HEK293 (cell line): Measurements from ENCODE around the gene ENHO.
A peak's percentile ranks its signal among the peaks of the same experiment; 100 is the strongest.

Source experiments
- CTCF ChIA-PET: fragments of 350-600 bp; formaldehyde crosslinking; extraction: SDS; loops from one replicate; lab custom pipeline; 2021; ENCODE audit warnings: antibody characterized with exemption; lab: Yijun Ruan, JAX
- POLR2A ChIA-PET: fragments of 300-600 bp; formaldehyde crosslinking; extraction: SDS; loops from one replicate; lab custom pipeline; 2020; ENCODE audit warnings: antibody characterized with exemption, inconsistent platforms; lab: Yijun Ruan, JAX
- H3K27ac ChIP-seq: fragments of 200-500 bp; sonication (Bioruptor generic); 2 replicates; pipeline ENCODE4 v1.5.1; 2014; ENCODE audit warnings: low read depth, low read length, control low read depth, inconsistent platforms; ENCODE audit errors: extremely low read depth
- H3K36me3 ChIP-seq, 2 experiments: fragments of 200-500 bp in 1 of 2; sonication (Bioruptor generic) in 1 of 2; 1 replicate in 1 of 2; 2 replicates in 1 of 2; pipeline ENCODE4 v1.5.1; 2014 to 2017; ENCODE audit warnings: inconsistent platforms in 2 of 2, low read length in 2 of 2; ENCODE audit not compliant: control insufficient read depth in 2 of 2, insufficient read depth in 1 of 2
- H3K4me1 ChIP-seq: fragments of 200-500 bp; sonication (Bioruptor generic); 2 replicates; pipeline ENCODE4 v1.5.1; 2014; ENCODE audit warnings: mild to moderate bottlenecking, low read length, inconsistent platforms; ENCODE audit not compliant: control insufficient read depth, insufficient read depth
- H3K4me3 ChIP-seq: 2 replicates; pipeline ENCODE4 v1.5.1; 2011; ENCODE audit warnings: low read depth, mild to moderate bottlenecking, control low read depth, low read length, moderate library complexity
- H3K9me3 ChIP-seq: fragments of 200-500 bp; sonication (Bioruptor generic); 2 replicates; pipeline ENCODE4 v1.5.1; 2014; ENCODE audit warnings: low read depth, low read length, inconsistent platforms; ENCODE audit not compliant: control insufficient read depth, insufficient read depth
- GLIS1 ChIP-seq: fragments of 450-650 bp; formaldehyde crosslinking; IDR thresholded peaks from 2 replicates; pipeline ENCODE4 v1.5.1; 2016; ENCODE audit warnings: missing biosample characterization, missing genetic modification characterization
- HIC1 ChIP-seq: fragments of 450-650 bp; formaldehyde crosslinking; IDR thresholded peaks from 2 replicates; pipeline ENCODE4 v1.5.1; 2016; ENCODE audit warnings: missing biosample characterization, missing genetic modification characterization
- KLF16 ChIP-seq: fragments of 450-650 bp; formaldehyde crosslinking; IDR thresholded peaks from 2 replicates; pipeline ENCODE4 v1.5.1; 2017; ENCODE audit warnings: missing biosample characterization, missing genetic modification characterization
- MZF1 ChIP-seq: fragments of 450-650 bp; formaldehyde crosslinking; IDR thresholded peaks from 2 replicates; pipeline ENCODE4 v1.5.1; 2017; ENCODE audit warnings: missing biosample characterization, missing genetic modification characterization, borderline replicate concordance
- PRDM6 ChIP-seq: fragments of 450-650 bp; formaldehyde crosslinking; IDR thresholded peaks from 2 replicates; pipeline ENCODE4 v1.5.1; 2017; ENCODE audit warnings: missing biosample characterization, missing genetic modification characterization
- ZNF18 ChIP-seq: fragments of 450-650 bp; formaldehyde crosslinking; IDR thresholded peaks from 2 replicates; pipeline ENCODE4 v1.5.1; 2016; ENCODE audit warnings: missing biosample characterization, missing genetic modification characterization
- ZNF223 ChIP-seq: fragments of 450-650 bp; formaldehyde crosslinking; IDR thresholded peaks from 2 replicates; pipeline ENCODE4 v1.5.1; 2016; ENCODE audit warnings: missing biosample characterization, missing genetic modification characterization
- ZNF248 ChIP-seq: fragments of 450-650 bp; formaldehyde crosslinking; IDR thresholded peaks from 2 replicates; pipeline ENCODE4 v1.5.1; 2017; ENCODE audit warnings: missing biosample characterization, missing genetic modification characterization
- ZNF341 ChIP-seq: fragments of 450-650 bp; formaldehyde crosslinking; IDR thresholded peaks from 2 replicates; pipeline ENCODE4; 2016; ENCODE audit warnings: low read depth, missing biosample characterization, missing genetic modification characterization
- ZNF391 ChIP-seq: fragments of 450-650 bp; formaldehyde crosslinking; IDR thresholded peaks from 2 replicates; pipeline ENCODE4 v1.5.1; 2016; ENCODE audit warnings: low read depth, missing biosample characterization, missing genetic modification characterization, borderline replicate concordance
- ZNF560 ChIP-seq: fragments of 450-650 bp; formaldehyde crosslinking; IDR thresholded peaks from 2 replicates; pipeline ENCODE4 v1.5.1; 2017; ENCODE audit warnings: missing biosample characterization, missing genetic modification characterization, borderline replicate concordance
- ZNF600 ChIP-seq: fragments of 450-650 bp; formaldehyde crosslinking; IDR thresholded peaks from 2 replicates; pipeline ENCODE4 v1.5.1; 2016; ENCODE audit warnings: missing biosample characterization, missing genetic modification characterization
- ZNF629 ChIP-seq: fragments of 450-650 bp; formaldehyde crosslinking; IDR thresholded peaks from 2 replicates; pipeline ENCODE4 v1.5.1; 2017; ENCODE audit warnings: missing biosample characterization, missing genetic modification characterization
- ZNF654 ChIP-seq: fragments of 450-650 bp; formaldehyde crosslinking; IDR thresholded peaks from 2 replicates; pipeline ENCODE4 v1.5.1; 2016; ENCODE audit warnings: low read depth, missing biosample characterization, missing genetic modification characterization
- ZNF768 ChIP-seq: fragments of 450-650 bp; formaldehyde crosslinking; IDR thresholded peaks from 2 replicates; pipeline ENCODE4 v1.5.1; 2018; ENCODE audit warnings: missing biosample characterization, mild to moderate bottlenecking, missing genetic modification characterization
- ZNF777 ChIP-seq: fragments of 450-650 bp; formaldehyde crosslinking; IDR thresholded peaks from 2 replicates; pipeline ENCODE4 v1.5.1; 2017; ENCODE audit warnings: missing biosample characterization, missing genetic modification characterization, borderline replicate concordance
- TF ChIP-seq, protein P1 (sequence below): fragments of 450-650 bp; formaldehyde crosslinking; IDR thresholded peaks from 2 replicates; pipeline ENCODE4 v1.5.1; 2016; ENCODE audit warnings: missing biosample characterization, missing genetic modification characterization

ENHO gene

DNA sequence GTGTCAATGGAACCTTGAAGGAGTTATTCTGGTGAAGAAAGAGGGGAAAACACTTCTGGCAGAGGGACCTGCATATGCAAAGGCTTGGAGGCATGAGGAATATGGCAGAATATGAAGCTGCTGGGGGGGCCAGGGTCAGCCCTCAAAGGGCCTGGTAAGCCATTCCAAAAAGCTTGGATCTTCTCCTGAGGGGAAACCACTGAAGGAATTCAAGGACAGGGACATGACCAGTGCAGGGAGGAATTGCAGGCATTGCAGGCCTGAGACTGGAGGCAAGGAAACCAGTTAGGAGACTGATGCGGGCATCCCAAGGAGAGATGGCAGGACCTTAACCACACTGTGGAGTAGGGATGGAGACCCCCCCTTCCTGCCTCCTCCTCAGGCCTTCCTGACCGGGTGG, 21.4 kb downstream of the ENHO start:
- Histone ChIP-seq H3K36me3 (no peaks in the 10 kb centered on the region), H3K27ac (no peak overlapping the region), H3K4me3 (no peak overlapping the region), H3K9me3 (no peaks in the 10 kb centered on the region), H3K4me1 (no peaks in the 10 kb centered on the region)
- ChIA-PET POLR2A (no interaction called here), CTCF (interaction anchor here (0.7 to 11.0 kb wide), 36 partner anchors 9 to 428 kb away, joined by 3 to 132 read pairs (median 6); no protein-coding TSS in a partner anchor)
- TF ChIP-seq GLIS1 (tag by site-specific recombination) = no peak
- no peak for TF ChIP-seq ZNF768
- no peak for TF ChIP-seq ZNF18 (tag by site-specific recombination)
- TF ChIP-seq, protein P1, sequence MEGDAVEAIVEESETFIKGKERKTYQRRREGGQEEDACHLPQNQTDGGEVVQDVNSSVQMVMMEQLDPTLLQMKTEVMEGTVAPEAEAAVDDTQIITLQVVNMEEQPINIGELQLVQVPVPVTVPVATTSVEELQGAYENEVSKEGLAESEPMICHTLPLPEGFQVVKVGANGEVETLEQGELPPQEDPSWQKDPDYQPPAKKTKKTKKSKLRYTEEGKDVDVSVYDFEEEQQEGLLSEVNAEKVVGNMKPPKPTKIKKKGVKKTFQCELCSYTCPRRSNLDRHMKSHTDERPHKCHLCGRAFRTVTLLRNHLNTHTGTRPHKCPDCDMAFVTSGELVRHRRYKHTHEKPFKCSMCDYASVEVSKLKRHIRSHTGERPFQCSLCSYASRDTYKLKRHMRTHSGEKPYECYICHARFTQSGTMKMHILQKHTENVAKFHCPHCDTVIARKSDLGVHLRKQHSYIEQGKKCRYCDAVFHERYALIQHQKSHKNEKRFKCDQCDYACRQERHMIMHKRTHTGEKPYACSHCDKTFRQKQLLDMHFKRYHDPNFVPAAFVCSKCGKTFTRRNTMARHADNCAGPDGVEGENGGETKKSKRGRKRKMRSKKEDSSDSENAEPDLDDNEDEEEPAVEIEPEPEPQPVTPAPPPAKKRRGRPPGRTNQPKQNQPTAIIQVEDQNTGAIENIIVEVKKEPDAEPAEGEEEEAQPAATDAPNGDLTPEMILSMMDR = no peak

DNA sequence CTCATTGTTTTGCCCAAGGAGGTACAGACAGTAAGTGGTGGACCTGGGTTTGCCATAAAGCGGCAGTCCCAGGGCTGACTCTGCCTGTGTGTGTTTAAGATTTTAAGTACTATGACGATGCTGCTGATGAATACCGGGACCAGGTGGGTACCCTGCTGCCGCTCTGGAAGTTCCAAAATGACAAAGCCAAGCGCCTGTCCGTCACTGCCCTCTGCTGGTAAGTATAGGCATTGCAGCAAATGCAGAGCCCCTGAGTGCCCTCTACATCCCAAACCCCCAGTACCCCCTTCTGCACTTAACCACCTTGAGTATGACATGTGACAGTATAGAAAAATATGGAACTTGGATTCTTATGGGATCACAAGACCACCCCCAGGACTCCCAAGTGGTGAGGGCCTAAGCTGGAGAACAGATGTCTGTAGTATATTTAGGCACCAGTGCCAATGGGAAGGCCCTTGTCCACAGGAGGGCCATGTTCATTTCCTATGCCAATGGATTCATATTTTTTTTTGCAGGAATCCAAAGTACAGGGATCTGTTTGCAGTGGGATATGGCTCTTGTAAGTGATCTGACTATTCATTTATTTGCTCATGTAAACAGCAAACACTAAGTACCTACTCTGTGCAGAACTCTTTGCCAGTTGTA, 22.0 kb downstream of the ENHO start:
- ChIA-PET CTCF (interaction anchor here (0.5 to 11.0 kb wide), 57 partner anchors 9 to 427 kb away, joined by 3 to 132 read pairs (median 5); a partner anchor contains a TSS), POLR2A (no interaction called here)
- H3K4me1 ChIP-seq = no peaks in the 10 kb centered on the region
- H3K36me3 ChIP-seq = no peaks in the 10 kb centered on the region
- H3K27ac ChIP-seq = no peak overlapping the region
- no peak for TF ChIP-seq PRDM6 (tag by site-specific recombination)
- no peak for TF ChIP-seq ZNF777
- TF ChIP-seq ZNF248 = no peak
- 0 out of 2 replicates have a peak, but pooled peaks have one; percentile 29 for TF ChIP-seq ZNF391 (tag by site-specific recombination)
- no peak for TF ChIP-seq KLF16
- TF ChIP-seq ZNF341 (tag by site-specific recombination) = no peak
- peak; percentile 37; the same call in 1 of the 2 replicates for TF ChIP-seq ZNF600 (tag by site-specific recombination)
- TF ChIP-seq ZNF560 (tag by site-specific recombination) = no peak
- TF ChIP-seq MZF1 (tag by site-specific recombination) = no peak
- TF ChIP-seq ZNF654 (tag by site-specific recombination) = peak; percentile 70
- no peak for TF ChIP-seq ZNF223
- no peak for TF ChIP-seq ZNF629
- TF ChIP-seq HIC1 (tag by site-specific recombination) = no peak
- TF ChIP-seq, protein P1 = peak; percentile 58
- no peaks in the 10 kb centered on the region for H3K9me3 ChIP-seq
- H3K4me3 ChIP-seq = no peak overlapping the region
